WTC11 (cell line): ENCODE results near the gene NEMP1. TPM values are rescaled to one million over a fixed set of nuclear protein-coding genes. Genes with fewer than 3 reads are reported as not detected.

Experiments used
- ATAC-seq: fragments of 200-7000 bp; cut with Tn5 transposase; 2 replicates; pipeline ENCODE4 v1.10.0; 2021; ENCODE audit warnings: mild to moderate bottlenecking, moderate library complexity
- CTCF ChIA-PET: fragments of 300-600 bp; sonication (Branson Sonifier 250); formaldehyde crosslinking; loops from one replicate; lab custom pipeline; 2021; ENCODE audit warnings: antibody characterized with exemption; lab: Charles Lee
- POLR2A ChIA-PET: fragments of 350-600 bp; sonication (Branson Sonifier 250); formaldehyde crosslinking; loops from one replicate; lab custom pipeline; 2021; ENCODE audit warnings: antibody characterized with exemption; lab: Charles Lee
- DNase-seq: peaks from one replicate; pipeline ENCODE4 v3.0.0; 2021; ENCODE audit warnings: low spot score
- H3K27ac Mint-ChIP-seq: 2 replicates; pipeline ENCODE4 v1.8.0; 2021; ENCODE audit warnings: mixed read lengths
- H3K27me3 Mint-ChIP-seq: 2 replicates; pipeline ENCODE4 v1.8.0; 2021; ENCODE audit warnings: low read depth, mild to moderate bottlenecking, moderate library complexity, mixed read lengths
- H3K36me3 Mint-ChIP-seq: 2 replicates; pipeline ENCODE4 v1.8.0; 2021; ENCODE audit warnings: mixed read lengths
- H3K4me1 Mint-ChIP-seq: 2 replicates; pipeline ENCODE4 v1.8.0; 2022; ENCODE audit warnings: mixed read lengths
- H3K4me3 Mint-ChIP-seq: 2 replicates; pipeline ENCODE4 v1.8.0; 2021; ENCODE audit warnings: mild to moderate bottlenecking, moderate library complexity, mixed read lengths
- H3K9me3 Mint-ChIP-seq: 2 replicates; pipeline ENCODE4 v1.8.0; 2021; ENCODE audit warnings: mixed read lengths
- AR ChIP-seq: fragments of 250-450 bp; sonication (Bioruptor Pico); IDR thresholded peaks from 2 replicates; pipeline ENCODE4 v1.9.0; 2021; ENCODE audit warnings: mild to moderate bottlenecking
- ATF6 ChIP-seq: sonication (generic); formaldehyde crosslinking; IDR thresholded peaks from 2 replicates; pipeline ENCODE4 v1.8.1; 2023; ENCODE audit warnings: mild to moderate bottlenecking, missing genetic modification reagents
- E2F4 ChIP-seq: sonication (generic); formaldehyde crosslinking; IDR thresholded peaks from 2 replicates; pipeline ENCODE4 v1.8.1; 2022; ENCODE audit warnings: low read depth, mild to moderate bottlenecking, moderate library complexity, missing genetic modification reagents, borderline replicate concordance
- E2F5 ChIP-seq: sonication (generic); formaldehyde crosslinking; IDR thresholded peaks from 2 replicates; pipeline ENCODE4 v1.8.1; 2022; ENCODE audit warnings: mild to moderate bottlenecking, moderate library complexity, missing genetic modification reagents
- ERG ChIP-seq: fragments of 250-450 bp; sonication (Bioruptor Pico); IDR thresholded peaks from 2 replicates; pipeline ENCODE4 v1.8.0; 2021; ENCODE audit warnings: mild to moderate bottlenecking
- FOXJ3 ChIP-seq: sonication (generic); formaldehyde crosslinking; IDR thresholded peaks from 2 replicates; pipeline ENCODE4 v1.9.0; 2021; ENCODE audit warnings: missing genetic modification reagents, mild to moderate bottlenecking, borderline replicate concordance
- FOXK1 ChIP-seq: sonication (generic); formaldehyde crosslinking; IDR thresholded peaks from 2 replicates; pipeline ENCODE4 v1.8.0; 2022; ENCODE audit warnings: mild to moderate bottlenecking, moderate library complexity, missing genetic modification reagents
- IRF2 ChIP-seq: sonication (generic); formaldehyde crosslinking; IDR thresholded peaks from 2 replicates; pipeline ENCODE4 v1.8.0; 2022; ENCODE audit warnings: low read depth, missing genetic modification reagents, borderline replicate concordance
- KAT7 ChIP-seq: sonication (generic); formaldehyde crosslinking; IDR thresholded peaks from 2 replicates; pipeline ENCODE4 v1.8.1; 2023; ENCODE audit warnings: missing genetic modification reagents, mild to moderate bottlenecking, borderline replicate concordance
- MYBL2 ChIP-seq: sonication (generic); formaldehyde crosslinking; IDR thresholded peaks from 2 replicates; pipeline ENCODE4 v1.8.1; 2023; ENCODE audit warnings: mild to moderate bottlenecking, moderate library complexity, missing genetic modification reagents
- NFATC4 ChIP-seq: fragments of 250-450 bp; sonication (Bioruptor Pico); IDR thresholded peaks from 2 replicates; pipeline ENCODE4 v1.9.0; 2021; ENCODE audit warnings: mild to moderate bottlenecking
- PREB ChIP-seq: sonication (generic); formaldehyde crosslinking; IDR thresholded peaks from 2 replicates; pipeline ENCODE4 v1.8.1; 2022; ENCODE audit warnings: mild to moderate bottlenecking, missing genetic modification reagents, moderate library complexity, borderline replicate concordance
- TEAD1 ChIP-seq: sonication (generic); formaldehyde crosslinking; IDR thresholded peaks from 2 replicates; pipeline ENCODE4 v1.8.0; 2022; ENCODE audit warnings: mild to moderate bottlenecking, missing genetic modification reagents
- TP53 ChIP-seq: sonication (generic); formaldehyde crosslinking; IDR thresholded peaks from 2 replicates; pipeline ENCODE4 v1.8.1; 2023; ENCODE audit warnings: mild to moderate bottlenecking, missing genetic modification reagents
- ZBTB21 ChIP-seq: sonication (generic); formaldehyde crosslinking; IDR thresholded peaks from 2 replicates; pipeline ENCODE4 v1.8.1; 2023; ENCODE audit warnings: mild to moderate bottlenecking, missing genetic modification reagents, borderline replicate concordance
- ZNF121 ChIP-seq: sonication (generic); formaldehyde crosslinking; IDR thresholded peaks from 2 replicates; pipeline ENCODE4 v1.8.0; 2023; ENCODE audit warnings: missing genetic modification reagents
- ZNF138 ChIP-seq: sonication (generic); formaldehyde crosslinking; conservative IDR thresholded peaks from 2 replicates; pipeline ENCODE4 v1.8.1; 2022; ENCODE audit warnings: mild to moderate bottlenecking, moderate library complexity, missing genetic modification reagents
- ZNF281 ChIP-seq: sonication (generic); formaldehyde crosslinking; IDR thresholded peaks from 2 replicates; pipeline ENCODE4 v1.8.0; 2023; ENCODE audit warnings: mild to moderate bottlenecking, missing genetic modification reagents
- ZNF317 ChIP-seq: sonication (generic); formaldehyde crosslinking; IDR thresholded peaks from 2 replicates; pipeline ENCODE4 v1.8.1; 2023; ENCODE audit warnings: low read depth, mild to moderate bottlenecking, moderate library complexity, missing genetic modification reagents, borderline replicate concordance
- ZNF416 ChIP-seq: fragments of 250-450 bp; sonication (Bioruptor Pico); IDR thresholded peaks from 2 replicates; pipeline ENCODE4 v1.9.0; 2021; ENCODE audit warnings: mild to moderate bottlenecking, inconsistent platforms
- ZNF423 ChIP-seq: fragments of 250-450 bp; sonication (Bioruptor Pico); IDR thresholded peaks from 2 replicates; pipeline ENCODE4 v2.1.2; 2022; ENCODE audit warnings: mild to moderate bottlenecking, moderate library complexity
- total RNA-seq: library from RNA; stranded (reverse); gene quantifications from 3 replicates; pipeline ENCODE4 v1.2.3, GENCODE V29; 2021

NEMP1 gene
- total RNA-seq, 1 experiment from 2014 or later: 41.9 TPM

- ATAC-seq (no peak), DNase-seq (no peak)
- Mint-ChIP-seq H3K27me3 (no peaks in the 10 kb centered on the region), H3K27ac (no peak overlapping the region), H3K36me3 (peaks cover 14% of the 10 kb centered on the region), H3K4me3 (no peak overlapping the region), H3K9me3 (peaks cover 5% of the 10 kb centered on the region), H3K4me1 (no peaks in the 10 kb centered on the region)
- TF ChIP-seq AR (no peak), NFATC4 (CRISPR knock-in tag) (no peak), ZBTB21 (no peak), E2F5 (CRISPR knock-in tag) (no peak), MYBL2 (CRISPR knock-in tag) (no peak), TEAD1 (CRISPR knock-in tag) (no peak), KAT7 (CRISPR knock-in tag) (no peak), IRF2 (no peak), ZNF317 (CRISPR knock-in tag) (no peak), ZNF281 (CRISPR knock-in tag) (no peak), TP53 (CRISPR knock-in tag) (no peak)
- ChIA-PET CTCF (interaction anchor here (0.9 to 4.4 kb wide), 7 partner anchors 13 to 73 kb away, joined by 3 to 25 read pairs (median 5); partner anchors contain the start of gene STAT6), POLR2A (no interaction called here)
Observed at GRCh38 chr12:57051011-57051410, 27.6 kb downstream of the NEMP1 start.

- H3K9me3 Mint-ChIP-seq: peaks cover 5% of the 10 kb centered on the region
- POLR2A ChIA-PET: interaction anchor here (0.5 kb wide), 1 partner anchor 32 kb away, joined by 3 read pairs; no protein-coding TSS in a partner anchor
- H3K27ac Mint-ChIP-seq: no peak within 1 kb of the TSS
- no peak for DNase-seq
- peaks cover 10% of the 10 kb centered on the region for H3K36me3 Mint-ChIP-seq
- H3K4me3 Mint-ChIP-seq: no peak within 1 kb of the TSS
- TF ChIP-seq PREB (CRISPR knock-in tag) (peak; percentile 65; the same call in 1 of the 2 replicates), ZNF121 (CRISPR knock-in tag) (no peak)
- TF ChIP-seq, all 79 proteins: peak for 1
- H3K27me3 Mint-ChIP-seq: no peaks in the 10 kb centered on the region
- H3K4me1 Mint-ChIP-seq: no peaks in the 10 kb centered on the region
- CTCF ChIA-PET: interaction anchor here (0.9 to 4.4 kb wide), 6 partner anchors 12 to 62 kb away, joined by 3 to 25 read pairs (median 6); partner anchors contain the start of gene STAT6
- ATAC-seq: peak; percentile 60
Observed at GRCh38 chr12:57049890-57050289, 28.7 kb downstream of the NEMP1 start, which contains the start of gene MYO1A. TSS of gene MYO1A (minus strand) at chr12:57050129. CDS start at chr12:57048323, 1,806 bp downstream.

- TF ChIP-seq FOXJ3 (no peak), E2F4 (CRISPR knock-in tag) (no peak), ZNF138 (CRISPR knock-in tag) (no peak), ZNF423 (CRISPR knock-in tag) (no peak), FOXK1 (CRISPR knock-in tag) (no peak), ATF6 (no peak), ERG (CRISPR knock-in tag) (no peak), ZNF416 (CRISPR knock-in tag) (no peak)
- H3K27ac Mint-ChIP-seq: no peak overlapping the region
- no peak overlapping the region for H3K4me3 Mint-ChIP-seq
- ChIA-PET POLR2A (no interaction called here), CTCF (interaction anchor here (0.9 to 4.4 kb wide), 4 partner anchors 18 to 63 kb away, joined by 3 to 25 read pairs (median 6); partner anchors contain the start of gene STAT6)
- peaks cover 7% of the 10 kb centered on the region for H3K36me3 Mint-ChIP-seq
- DNase-seq (no peak), ATAC-seq (no peak)
- no peaks in the 10 kb centered on the region for H3K4me1 Mint-ChIP-seq
- peaks cover 3% of the 10 kb centered on the region for H3K9me3 Mint-ChIP-seq
- H3K27me3 Mint-ChIP-seq: no peaks in the 10 kb centered on the region
Observed at GRCh38 chr12:57049119-57049446, 29.5 kb downstream of the NEMP1 start.
